ENCODE data around the gene ZNF211.
A peak's percentile ranks its signal among the peaks of the same experiment; 100 is the strongest.

Gene ZNF211

GRCh38 chr19:57599377-57599760 is 33.6 kb upstream of the ZNF211 start:
- Histone ChIP-seq H3K36me3 (replicated peaks; ENCODE audit: low read depth, low read length) (peaks cover 25% of the 10 kb centered on the region), H3K4me2 (ENCODE audit: low read length) (peak overlapping the region; percentile 72), H3K27me3 (ENCODE audit: low read depth, low read length) (no peaks in the 10 kb centered on the region), H3K4me3 (ENCODE audit: low read length) (peak overlapping the region; percentile 87), H3K4me1 (ENCODE audit: low read length) (peaks cover 10% of the 10 kb centered on the region), H3K79me2 (ENCODE audit: low read length) (peaks cover 14% of the 10 kb centered on the region), H2AFZ (ENCODE audit: low read depth, low read length) (peak overlapping the region; percentile 98), H3K27ac (ENCODE audit: low read length) (no peak overlapping the region), H4K20me1 (ENCODE audit: insufficient read depth, low read length) (no peaks in the 10 kb centered on the region), H3K9ac (ENCODE audit: low read length) (peak overlapping the region; percentile 14; the same call in 1 of the 2 replicates), H3K9me3 (ENCODE audit: insufficient read depth, low read length) (0 out of 2 replicates have a peak, but pooled peaks cover 2% of the 10 kb centered on the region)
- TF ChIP-seq CTCF (IDR thresholded peaks at IDR 0.05; ENCODE audit: low read depth, low read length): no peak; the same call in 1 of the 2 replicates
- TF ChIP-seq EZH2phosphoT487 (IDR thresholded peaks at IDR 0.05; ENCODE audit: low read depth): no peak

GRCh38 chr19:57599761-57600383 is 33.1 kb upstream of the ZNF211 start, which contains the start of gene ZNF530:
ZNF530 (plus strand) TSS chr19:57599885; CDS start chr19:57604346, 4,461 bp downstream.
- H3K36me3 ChIP-seq (replicated peaks; ENCODE audit: low read depth, low read length): peaks cover 30% of the 10 kb centered on the region
- peak within 1 kb of the TSS; percentile 72 for H3K4me2 ChIP-seq (ENCODE audit: low read length)
- peak within 1 kb of the TSS; percentile 98 for H2AFZ ChIP-seq (ENCODE audit: low read depth, low read length)
- peaks cover 14% of the 10 kb centered on the region for H3K79me2 ChIP-seq (ENCODE audit: low read length)
- H3K4me1 ChIP-seq (ENCODE audit: low read length): peaks cover 10% of the 10 kb centered on the region
- H3K27ac ChIP-seq (ENCODE audit: low read length): no peak within 1 kb of the TSS
- H3K9me3 ChIP-seq (ENCODE audit: insufficient read depth, low read length): 0 out of 2 replicates have a peak, but pooled peaks cover 2% of the 10 kb centered on the region
- H3K4me3 ChIP-seq (ENCODE audit: low read length): peak within 1 kb of the TSS; percentile 87
- no peaks in the 10 kb centered on the region for H4K20me1 ChIP-seq (ENCODE audit: insufficient read depth, low read length)
- no peaks in the 10 kb centered on the region for H3K27me3 ChIP-seq (ENCODE audit: low read depth, low read length)
- H3K9ac ChIP-seq (ENCODE audit: low read length): peak within 1 kb of the TSS; percentile 61
- no peak for TF ChIP-seq EZH2phosphoT487 (IDR thresholded peaks at IDR 0.05; ENCODE audit: low read depth)
- TF ChIP-seq CTCF (IDR thresholded peaks at IDR 0.05; ENCODE audit: low read depth, low read length): no peak

- no peak overlapping the region for H3K4me2 ChIP-seq (ENCODE audit: low read length)
- peaks cover 69% of the 10 kb centered on the region for H3K36me3 ChIP-seq (replicated peaks; ENCODE audit: low read depth, low read length)
- H3K79me2 ChIP-seq (ENCODE audit: low read length): no peaks in the 10 kb centered on the region; the same call in 1 of the 2 replicates
- H3K27me3 ChIP-seq (ENCODE audit: low read depth, low read length): no peaks in the 10 kb centered on the region
- H4K20me1 ChIP-seq (ENCODE audit: insufficient read depth, low read length): no peaks in the 10 kb centered on the region
- TF ChIP-seq CTCF (IDR thresholded peaks at IDR 0.05; ENCODE audit: low read depth, low read length) (no peak), EZH2phosphoT487 (IDR thresholded peaks at IDR 0.05; ENCODE audit: low read depth) (no peak)
- no peak overlapping the region for H3K9ac ChIP-seq (ENCODE audit: low read length)
- H3K4me3 ChIP-seq (ENCODE audit: low read length): no peak overlapping the region
- H3K4me1 ChIP-seq (ENCODE audit: low read length): no peaks in the 10 kb centered on the region
- 0 out of 2 replicates have a peak, but pooled peaks cover under 1% of the 10 kb centered on the region for H3K9me3 ChIP-seq (ENCODE audit: insufficient read depth, low read length)
- H2AFZ ChIP-seq (ENCODE audit: low read depth, low read length): no peak overlapping the region
- H3K27ac ChIP-seq (ENCODE audit: low read length): no peak overlapping the region
Observed at GRCh38 chr19:57606931-57607330, 26.0 kb upstream of the ZNF211 start.

GRCh38 chr19:57611113-57611512 is 21.9 kb upstream of the ZNF211 start:
- H3K4me1 ChIP-seq (ENCODE audit: low read length): peaks cover 11% of the 10 kb centered on the region

More at GRCh38 chr19:57611113-57611512, 21.9 kb upstream of the ZNF211 start:
- H3K9me3 ChIP-seq (ENCODE audit: insufficient read depth, low read length): peaks cover 27% of the 10 kb centered on the region
- H2AFZ ChIP-seq (ENCODE audit: low read depth, low read length): no peak overlapping the region
- H3K79me2 ChIP-seq (ENCODE audit: low read length): peaks cover 24% of the 10 kb centered on the region
- no peak overlapping the region for H3K27ac ChIP-seq (ENCODE audit: low read length)
- H3K4me3 ChIP-seq (ENCODE audit: low read length): no peak overlapping the region
- no peak overlapping the region for H3K9ac ChIP-seq (ENCODE audit: low read length)
- peaks cover 51% of the 10 kb centered on the region for H3K36me3 ChIP-seq (replicated peaks; ENCODE audit: low read depth, low read length)
- no peaks in the 10 kb centered on the region for H4K20me1 ChIP-seq (ENCODE audit: insufficient read depth, low read length)
- no peaks in the 10 kb centered on the region for H3K27me3 ChIP-seq (ENCODE audit: low read depth, low read length)
- TF ChIP-seq CTCF (IDR thresholded peaks at IDR 0.05; ENCODE audit: low read depth, low read length) (no peak), EZH2phosphoT487 (IDR thresholded peaks at IDR 0.05; ENCODE audit: low read depth) (no peak)
- H3K4me2 ChIP-seq (ENCODE audit: low read length): no peak overlapping the region
